Inflammatory macrophage (primary cell): ENCODE measurements around the gene ANTKMT.

Experiments used
- DNase-seq, 2 donors: peaks; one replicate each; pipeline ENCODE4 v3.0.0-alpha.2; 2020 to 2022

ANTKMT gene

GRCh38 chr16:715477-716199 is 5.3 kb upstream of the ANTKMT start:
- no peak for DNase-seq

GRCh38 chr16:716200-716568 is 4.8 kb upstream of the ANTKMT start:
- no peak for DNase-seq

- no peak for DNase-seq
These were observed 4.1 kb upstream of the ANTKMT start for GRCh38 chr16:716768-717325.

GRCh38 chr16:717450-718245 is 3.3 kb upstream of the ANTKMT start:
- no peak for DNase-seq

GRCh38 chr16:718389-718788 is 2.6 kb upstream of the ANTKMT start:
- DNase-seq = no peak

- no peak for DNase-seq
These were observed 2.0 kb upstream of the ANTKMT start for GRCh38 chr16:718922-719321.

GRCh38 chr16:719815-720446 is 1.0 kb upstream of the ANTKMT start:
- DNase-seq = no peak

- DNase-seq = peak in 1 of 2 donors; percentile 53
These were observed 428 bp upstream of the ANTKMT start for GRCh38 chr16:720447-720989.

GRCh38 chr16:721765-722540 is 1.0 kb downstream of the ANTKMT start:
- no peak for DNase-seq

GRCh38 chr16:722835-723633 is 2.1 kb downstream of the ANTKMT start:
- no peak for DNase-seq

- DNase-seq = no peak
These were observed 2.7 kb downstream of the ANTKMT start for GRCh38 chr16:723695-724094.

- no peak for DNase-seq
These were observed 3.5 kb downstream of the ANTKMT start for GRCh38 chr16:724188-725040.

GRCh38 chr16:725041-725376 is 4.1 kb downstream of the ANTKMT start:
- no peak for DNase-seq

GRCh38 chr16:725463-726187 is 4.7 kb downstream of the ANTKMT start:
- no peak for DNase-seq

- no peak for DNase-seq
These were observed 5.2 kb downstream of the ANTKMT start for GRCh38 chr16:726188-726437.

- peak; percentile 45 to 73 for DNase-seq
These were observed 5.7 kb downstream of the ANTKMT start, which contains the start of the genes CCDC78 and HAGHL for GRCh38 chr16:726438-727290. CCDC78 (minus strand) TSS chr16:726443; CDS start chr16:726367, 76 bp downstream. HAGHL (plus strand) TSS chr16:727106; CDS start chr16:727510, 404 bp downstream.

- peak; percentile 37 to 69 for DNase-seq
These were observed 6.5 kb downstream of the ANTKMT start for GRCh38 chr16:727291-727977.
